HepG2 (cell line): ENCODE data around the gene CCDC82. TPM values are rescaled to one million over a fixed set of nuclear protein-coding genes. Genes with fewer than 3 reads are reported as not detected.

Source experiments
- ATF7-NPFF ChIP-seq: sonication (generic); formaldehyde crosslinking; IDR thresholded peaks from 2 replicates; pipeline ENCODE4 v1.8.1; 2023; ENCODE audit warnings: mild to moderate bottlenecking, low read depth, missing genetic modification reagents, moderate library complexity
- EED ChIP-seq: sonication (generic); formaldehyde crosslinking; IDR thresholded peaks from 2 replicates; pipeline ENCODE4 v1.5.0; 2020; ENCODE audit warnings: mild to moderate bottlenecking, missing genetic modification reagents
- ELF3 ChIP-seq: IDR thresholded peaks from 2 replicates; pipeline ENCODE4 v1.6.1; 2016; ENCODE audit warnings: missing genetic modification reagents, missing compliant biosample characterization
- GTF3A ChIP-seq: sonication (generic); formaldehyde crosslinking; conservative IDR thresholded peaks from 2 replicates; pipeline ENCODE4 v1.4.0; 2020; ENCODE audit warnings: mild to moderate bottlenecking, missing genetic modification reagents
- HHEX ChIP-seq: IDR thresholded peaks from 2 replicates; pipeline ENCODE4 v1.6.1; 2016; ENCODE audit warnings: control low read depth
- HNF4G ChIP-seq, 2 experiments: sonication (generic) in 1 of 2; formaldehyde crosslinking in 1 of 2; IDR thresholded peaks; 2 replicates each; pipeline versions ENCODE4 v1.4.0 to v1.6.1; 2011 to 2020; ENCODE audit warnings: borderline replicate concordance in 2 of 2, low read depth in 2 of 2, mild to moderate bottlenecking in 2 of 2, low read length in 1 of 2, missing genetic modification reagents in 1 of 2, moderate library complexity in 1 of 2
- POLR2G ChIP-seq: fragments of 200-400 bp; formaldehyde crosslinking; IDR thresholded peaks from 2 replicates; pipeline ENCODE4 v1.6.1; 2018; ENCODE audit warnings: mild to moderate bottlenecking, low read depth, low read length, moderate library complexity
- RAD21 ChIP-seq: fragments of 450-650 bp; formaldehyde crosslinking; IDR thresholded peaks from 2 replicates; pipeline ENCODE4 v1.5.0; 2020; ENCODE audit warnings: mild to moderate bottlenecking
- RFX3 ChIP-seq: IDR thresholded peaks from 2 replicates; pipeline ENCODE4 v1.6.1; 2016; ENCODE audit warnings: missing biosample characterization, missing genetic modification reagents
- SNAPC2 ChIP-seq: sonication (generic); formaldehyde crosslinking; IDR thresholded peaks from 2 replicates; pipeline ENCODE4 v1.8.1; 2022; ENCODE audit warnings: mild to moderate bottlenecking, missing genetic modification reagents
- SP2 ChIP-seq: sonication (generic); formaldehyde crosslinking; IDR thresholded peaks from 2 replicates; pipeline ENCODE4 v1.5.1; 2020; ENCODE audit warnings: mild to moderate bottlenecking, missing genetic modification reagents
- SRSF9 ChIP-seq: fragments of 200-400 bp; formaldehyde crosslinking; IDR thresholded peaks from 2 replicates; pipeline ENCODE4 v1.6.1; 2018; ENCODE audit warnings: borderline replicate concordance, mild to moderate bottlenecking, low read depth, low read length; ENCODE audit not compliant: insufficient read depth, poor library complexity, severe bottlenecking
- ZKSCAN1 ChIP-seq: fragments of 150-350 bp; IDR thresholded peaks from 2 replicates; pipeline ENCODE4 v1.6.1; 2014; ENCODE audit warnings: low read length
- ZNF256 ChIP-seq: sonication (generic); formaldehyde crosslinking; conservative IDR thresholded peaks from 2 replicates; pipeline ENCODE4 v1.4.0; 2020; ENCODE audit warnings: missing genetic modification reagents
- ZNF326 ChIP-seq: sonication (generic); formaldehyde crosslinking; IDR thresholded peaks from 2 replicates; pipeline ENCODE4 v1.4.0; 2020; ENCODE audit warnings: missing genetic modification reagents, borderline replicate concordance
- ZNF530 ChIP-seq: sonication (generic); formaldehyde crosslinking; IDR thresholded peaks from 2 replicates; pipeline ENCODE4 v1.5.0; 2020; ENCODE audit warnings: low read depth, mild to moderate bottlenecking, missing genetic modification reagents
- ZNF598 ChIP-seq: sonication (generic); formaldehyde crosslinking; IDR thresholded peaks from 2 replicates; pipeline ENCODE4 v1.5.1; 2020; ENCODE audit warnings: mild to moderate bottlenecking, missing genetic modification reagents, borderline replicate concordance
- ZNF629 ChIP-seq: sonication (generic); formaldehyde crosslinking; conservative IDR thresholded peaks from 2 replicates; pipeline ENCODE4 v1.5.0; 2020; ENCODE audit warnings: missing genetic modification reagents
- ZNF773 ChIP-seq: sonication (generic); formaldehyde crosslinking; IDR thresholded peaks from 2 replicates; pipeline ENCODE4 v1.4.0; 2020; ENCODE audit warnings: missing genetic modification reagents, borderline replicate concordance
- ZNF782 ChIP-seq: sonication (generic); formaldehyde crosslinking; IDR thresholded peaks from 2 replicates; pipeline ENCODE4 v1.4.0; 2020; ENCODE audit warnings: missing genetic modification reagents, mild to moderate bottlenecking, borderline replicate concordance
- ZNF788 ChIP-seq: sonication (generic); formaldehyde crosslinking; IDR thresholded peaks from 2 replicates; pipeline ENCODE4 v1.5.0; 2020; ENCODE audit warnings: mild to moderate bottlenecking, missing genetic modification reagents, borderline replicate concordance
- polyA plus RNA-seq, 8 experiments: library from polyadenylated mRNA; depleted of rRNA in 3 of 8; stranded (reverse) in 7 of 8; unstranded in 1 of 8; fragments of >200 nt; fragmentation: Illumina TruSeq in 4 of 8; extraction: Trizol in 4 of 8; gene quantifications; 2 replicates each; pipeline versions ENCODE4 v1.2.1 to v1.2.3, GENCODE V29; 2011 to 2016; ENCODE audit warnings: low read depth in 4 of 8, missing spikeins in 1 of 8, mixed read lengths in 1 of 8; ENCODE audit not compliant: insufficient read depth in 1 of 8
- total RNA-seq, 5 experiments: library from RNA; depleted of rRNA; stranded (reverse); fragments of >200 nt; fragmentation: Illumina TruSeq; extraction: Trizol; gene quantifications; 2 replicates each; pipeline ENCODE4 v1.2.3, GENCODE V29; 2016; ENCODE audit warnings: low read depth in 1 of 5
- TF ChIP-seq, protein P1 (sequence below): sonication (generic); formaldehyde crosslinking; IDR thresholded peaks from 2 replicates; pipeline ENCODE4 v1.5.0; 2020; ENCODE audit warnings: mild to moderate bottlenecking, missing genetic modification reagents
- TF ChIP-seq, protein P2 (sequence below): fragments of 450-650 bp; IDR thresholded peaks from 2 replicates; pipeline ENCODE4 v1.6.1; 2017; ENCODE audit warnings: mild to moderate bottlenecking

The CCDC82 gene
- total and polyA plus RNA-seq, 2 of the 13 experiments (the other 11 are each of a cell fraction or from before 2014, with no cell fraction given) = 19.7 to 25.7 TPM

DNA sequence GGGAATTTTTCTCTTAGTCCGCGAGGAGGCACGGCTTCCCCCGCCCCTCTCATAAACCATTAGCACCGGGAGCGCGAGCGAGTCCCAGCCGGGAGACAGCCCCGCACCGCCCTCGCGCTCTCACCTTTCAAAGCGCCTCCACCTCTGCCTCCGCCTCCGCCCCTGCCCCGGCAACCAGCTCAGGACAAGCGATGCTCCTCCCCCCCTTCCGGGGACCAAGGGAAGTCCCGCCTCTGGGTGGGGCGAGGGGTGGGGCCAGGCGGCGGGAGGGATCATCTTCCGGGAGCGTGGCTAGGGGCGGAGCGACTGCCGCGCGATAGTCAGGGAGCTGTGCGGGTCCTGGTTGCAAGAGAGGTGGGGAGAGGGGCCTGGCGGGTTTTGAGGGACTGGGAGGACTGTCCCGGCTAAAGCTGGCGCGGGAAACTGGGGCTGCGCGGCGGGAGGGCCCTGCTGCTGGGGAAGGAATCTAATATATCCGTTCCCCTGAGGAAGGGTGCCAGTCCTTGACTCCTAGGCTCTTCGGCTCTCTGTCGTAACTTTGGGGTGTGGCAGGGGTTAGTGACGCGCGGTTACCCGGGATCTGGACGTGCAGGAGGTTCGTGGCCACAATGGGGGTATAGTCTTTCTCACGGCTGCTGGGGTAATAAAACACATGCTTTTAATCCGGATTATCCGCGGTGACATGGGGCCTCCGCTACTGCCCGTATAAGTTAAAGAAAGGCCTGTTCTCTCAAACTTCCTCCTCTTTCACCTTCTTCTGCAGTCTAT, at the start of gene CCDC82, which contains the start of gene JRKL (continued):
- peak; percentile 68 for TF ChIP-seq ELF3 (CRISPR knock-in tag)
- TF ChIP-seq, protein P1, sequence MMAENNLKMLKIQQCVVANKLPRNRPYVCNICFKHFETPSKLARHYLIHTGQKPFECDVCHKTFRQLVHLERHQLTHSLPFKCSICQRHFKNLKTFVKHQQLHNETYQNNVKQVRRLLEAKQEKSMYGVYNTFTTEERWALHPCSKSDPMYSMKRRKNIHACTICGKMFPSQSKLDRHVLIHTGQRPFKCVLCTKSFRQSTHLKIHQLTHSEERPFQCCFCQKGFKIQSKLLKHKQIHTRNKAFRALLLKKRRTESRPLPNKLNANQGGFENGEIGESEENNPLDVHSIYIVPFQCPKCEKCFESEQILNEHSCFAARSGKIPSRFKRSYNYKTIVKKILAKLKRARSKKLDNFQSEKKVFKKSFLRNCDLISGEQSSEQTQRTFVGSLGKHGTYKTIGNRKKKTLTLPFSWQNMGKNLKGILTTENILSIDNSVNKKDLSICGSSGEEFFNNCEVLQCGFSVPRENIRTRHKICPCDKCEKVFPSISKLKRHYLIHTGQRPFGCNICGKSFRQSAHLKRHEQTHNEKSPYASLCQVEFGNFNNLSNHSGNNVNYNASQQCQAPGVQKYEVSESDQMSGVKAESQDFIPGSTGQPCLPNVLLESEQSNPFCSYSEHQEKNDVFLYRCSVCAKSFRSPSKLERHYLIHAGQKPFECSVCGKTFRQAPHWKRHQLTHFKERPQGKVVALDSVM (CRISPR knock-in tag) = peak; percentile 26; the same call in 1 of the 2 replicates
- TF ChIP-seq SNAPC2 (CRISPR knock-in tag) = peak; percentile 87; the same call in 1 of the 2 replicates
- TF ChIP-seq ZNF629 = no peak
- TF ChIP-seq ZNF256 (CRISPR knock-in tag) = peak; percentile 62; the same call in 1 of the 2 replicates
- TF ChIP-seq, protein P2, sequence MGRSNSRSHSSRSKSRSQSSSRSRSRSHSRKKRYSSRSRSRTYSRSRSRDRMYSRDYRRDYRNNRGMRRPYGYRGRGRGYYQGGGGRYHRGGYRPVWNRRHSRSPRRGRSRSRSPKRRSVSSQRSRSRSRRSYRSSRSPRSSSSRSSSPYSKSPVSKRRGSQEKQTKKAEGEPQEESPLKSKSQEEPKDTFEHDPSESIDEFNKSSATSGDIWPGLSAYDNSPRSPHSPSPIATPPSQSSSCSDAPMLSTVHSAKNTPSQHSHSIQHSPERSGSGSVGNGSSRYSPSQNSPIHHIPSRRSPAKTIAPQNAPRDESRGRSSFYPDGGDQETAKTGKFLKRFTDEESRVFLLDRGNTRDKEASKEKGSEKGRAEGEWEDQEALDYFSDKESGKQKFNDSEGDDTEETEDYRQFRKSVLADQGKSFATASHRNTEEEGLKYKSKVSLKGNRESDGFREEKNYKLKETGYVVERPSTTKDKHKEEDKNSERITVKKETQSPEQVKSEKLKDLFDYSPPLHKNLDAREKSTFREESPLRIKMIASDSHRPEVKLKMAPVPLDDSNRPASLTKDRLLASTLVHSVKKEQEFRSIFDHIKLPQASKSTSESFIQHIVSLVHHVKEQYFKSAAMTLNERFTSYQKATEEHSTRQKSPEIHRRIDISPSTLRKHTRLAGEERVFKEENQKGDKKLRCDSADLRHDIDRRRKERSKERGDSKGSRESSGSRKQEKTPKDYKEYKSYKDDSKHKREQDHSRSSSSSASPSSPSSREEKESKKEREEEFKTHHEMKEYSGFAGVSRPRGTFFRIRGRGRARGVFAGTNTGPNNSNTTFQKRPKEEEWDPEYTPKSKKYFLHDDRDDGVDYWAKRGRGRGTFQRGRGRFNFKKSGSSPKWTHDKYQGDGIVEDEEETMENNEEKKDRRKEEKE = no peak
- no peak; the same call in 1 of the 2 replicates for TF ChIP-seq ZNF773
- peak; percentile 90 for TF ChIP-seq SP2 (CRISPR knock-in tag)
- TF ChIP-seq ZNF782 (CRISPR knock-in tag) = no peak
- TF ChIP-seq ATF7-NPFF (CRISPR knock-in tag) = no peak; the same call in 1 of the 2 replicates
- TF ChIP-seq HNF4G (IDR thresholded peaks at IDR 0.05; ENCODE audit: borderline replicate concordance, low read depth, low read length) = no peak
- no peak for TF ChIP-seq HNF4G (CRISPR knock-in tag; IDR thresholded peaks at IDR 0.05; ENCODE audit: borderline replicate concordance, low read depth)
- 0 out of 2 replicates have a peak, but pooled peaks have one; percentile 36 for TF ChIP-seq ZNF598
- no peak for TF ChIP-seq ZNF326 (CRISPR knock-in tag)
- TF ChIP-seq ZKSCAN1 = no peak
- TF ChIP-seq ZNF530 = no peak
- TF ChIP-seq GTF3A (CRISPR knock-in tag) = no peak
- TF ChIP-seq RFX3 (CRISPR knock-in tag) = no peak; the same call in 1 of the 2 replicates
- TF ChIP-seq ZNF788 = peak; percentile 78; the same call in 1 of the 2 replicates
- no peak for TF ChIP-seq HHEX
- TF ChIP-seq RAD21 (CRISPR knock-in tag) = 0 out of 2 replicates have a peak, but pooled peaks have one; percentile 33
- TF ChIP-seq POLR2G = peak; percentile 89
- TF ChIP-seq SRSF9 = no peak
- 0 out of 2 replicates have a peak, but pooled peaks have one; percentile 55 for TF ChIP-seq EED (CRISPR knock-in tag)
